Thyroid gland (tissue), 4 donors: Measurements from ENCODE around the gene HNRNPH2.

Experiments used
- POLR2A ChIP-seq, 2 donors: fragments of 450-650 bp; IDR thresholded peaks; one replicate each; pipeline ENCODE4 v1.6.1; 2017; ENCODE audit warnings: antibody characterized with exemption in 2 of 2, mild to moderate bottlenecking in 2 of 2, moderate library complexity in 1 of 2
- TF ChIP-seq, protein P1 (sequence below), 6 experiments: fragments of 200-600 bp in 3 of 6; fragments of 450-650 bp in 3 of 6; sonication (generic) in 3 of 6; IDR thresholded peaks; one replicate each; pipeline ENCODE4 v1.5.1; 2016 to 2019; ENCODE audit warnings: antibody characterized with exemption in 6 of 6, mild to moderate bottlenecking in 2 of 6, inconsistent platforms in 1 of 6, moderate library complexity in 1 of 6

DNA sequence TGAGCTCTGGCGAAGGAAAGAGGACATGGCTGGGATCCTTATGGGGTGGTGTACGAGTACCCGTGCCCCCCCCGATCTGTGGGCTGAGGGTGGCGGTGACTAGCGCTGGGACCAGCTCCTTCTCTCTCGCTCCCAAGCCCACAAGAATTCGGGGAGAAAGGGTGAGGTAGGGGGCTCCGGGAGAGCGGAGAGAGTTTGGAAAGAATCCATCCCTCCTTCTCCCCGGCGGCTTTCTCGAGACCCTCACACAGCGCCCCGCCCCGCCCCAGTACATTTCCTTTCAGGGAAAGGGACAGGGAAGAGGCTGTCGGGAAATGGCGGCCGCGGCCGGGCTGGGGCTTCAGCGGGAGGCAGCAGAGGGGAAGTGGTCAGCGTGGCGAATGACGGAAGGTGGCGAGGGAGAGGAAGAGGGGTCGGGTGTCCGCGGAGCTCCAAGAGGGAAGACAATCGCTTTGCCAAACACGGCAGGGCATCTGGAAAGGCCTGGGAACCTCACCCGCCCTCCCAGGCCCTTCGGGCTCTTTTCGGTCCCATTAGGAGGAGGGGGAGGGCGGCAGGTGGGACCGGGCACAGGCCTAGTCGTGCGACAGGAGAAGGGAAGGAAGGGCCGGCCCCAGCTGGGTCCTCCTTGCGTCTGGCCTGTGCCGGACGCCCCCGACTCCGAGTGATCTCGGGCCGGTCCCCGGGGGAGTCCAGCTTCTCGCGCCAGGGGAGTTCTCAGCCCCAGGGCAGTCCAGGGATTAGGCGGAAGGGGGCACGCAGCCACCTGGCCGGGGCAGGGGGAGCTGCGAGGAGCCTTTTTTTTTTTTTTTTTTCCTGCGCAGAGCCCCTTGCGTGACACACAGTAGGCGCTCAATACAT, 10.2 kb downstream of the HNRNPH2 start:
- TF ChIP-seq, protein P1, sequence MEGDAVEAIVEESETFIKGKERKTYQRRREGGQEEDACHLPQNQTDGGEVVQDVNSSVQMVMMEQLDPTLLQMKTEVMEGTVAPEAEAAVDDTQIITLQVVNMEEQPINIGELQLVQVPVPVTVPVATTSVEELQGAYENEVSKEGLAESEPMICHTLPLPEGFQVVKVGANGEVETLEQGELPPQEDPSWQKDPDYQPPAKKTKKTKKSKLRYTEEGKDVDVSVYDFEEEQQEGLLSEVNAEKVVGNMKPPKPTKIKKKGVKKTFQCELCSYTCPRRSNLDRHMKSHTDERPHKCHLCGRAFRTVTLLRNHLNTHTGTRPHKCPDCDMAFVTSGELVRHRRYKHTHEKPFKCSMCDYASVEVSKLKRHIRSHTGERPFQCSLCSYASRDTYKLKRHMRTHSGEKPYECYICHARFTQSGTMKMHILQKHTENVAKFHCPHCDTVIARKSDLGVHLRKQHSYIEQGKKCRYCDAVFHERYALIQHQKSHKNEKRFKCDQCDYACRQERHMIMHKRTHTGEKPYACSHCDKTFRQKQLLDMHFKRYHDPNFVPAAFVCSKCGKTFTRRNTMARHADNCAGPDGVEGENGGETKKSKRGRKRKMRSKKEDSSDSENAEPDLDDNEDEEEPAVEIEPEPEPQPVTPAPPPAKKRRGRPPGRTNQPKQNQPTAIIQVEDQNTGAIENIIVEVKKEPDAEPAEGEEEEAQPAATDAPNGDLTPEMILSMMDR (IDR thresholded peaks at IDR 0.05): no peak
- TF ChIP-seq POLR2A (IDR thresholded peaks at IDR 0.05): peak; percentile 18 to 67
